Superior temporal gyrus (tissue), 1 donor: ENCODE measurements around the gene DYNC1I1.

ENCODE experiments used
- DNase-seq: peaks from one replicate; pipeline ENCODE4 v3.0.0-alpha.2; 2016; ENCODE audit errors: extremely low spot score

Gene DYNC1I1

GRCh38 chr7:95847061-95847460 lies 74.7 kb downstream of the DYNC1I1 start:
- DNase-seq: no peak

GRCh38 chr7:95859429-95859828 lies 87.1 kb downstream of the DYNC1I1 start:
- DNase-seq: no peak

- no peak for DNase-seq
These were observed 88.7 kb downstream of the DYNC1I1 start for GRCh38 chr7:95861041-95861440.

- no peak for DNase-seq
These were observed 91.3 kb downstream of the DYNC1I1 start for GRCh38 chr7:95863623-95864022.

GRCh38 chr7:95865716-95866371 lies 93.5 kb downstream of the DYNC1I1 start:
- no peak for DNase-seq

- no peak for DNase-seq
These were observed 95.0 kb downstream of the DYNC1I1 start for GRCh38 chr7:95867309-95867708.

GRCh38 chr7:95871075-95871848 lies 98.9 kb downstream of the DYNC1I1 start:
- DNase-seq: peak; percentile 90

GRCh38 chr7:95871896-95872295 lies 99.5 kb downstream of the DYNC1I1 start:
- no peak for DNase-seq

- no peak for DNase-seq
These were observed 101.8 kb downstream of the DYNC1I1 start for GRCh38 chr7:95874129-95874528.

GRCh38 chr7:95874541-95875265 lies 102.3 kb downstream of the DYNC1I1 start:
- DNase-seq: no peak

GRCh38 chr7:95875519-95875918 lies 103.2 kb downstream of the DYNC1I1 start:
- no peak for DNase-seq

GRCh38 chr7:95878677-95879076 lies 106.3 kb downstream of the DYNC1I1 start:
- no peak for DNase-seq

GRCh38 chr7:95881597-95881996 lies 109.2 kb downstream of the DYNC1I1 start:
- no peak for DNase-seq

- DNase-seq: no peak
These were observed 110.9 kb downstream of the DYNC1I1 start for GRCh38 chr7:95883217-95883616.

- peak; percentile 29 for DNase-seq
These were observed 114.2 kb downstream of the DYNC1I1 start for GRCh38 chr7:95886501-95887090.

GRCh38 chr7:95893484-95893883 lies 121.1 kb downstream of the DYNC1I1 start:
- no peak for DNase-seq

GRCh38 chr7:95897557-95898251 lies 125.3 kb downstream of the DYNC1I1 start:
- DNase-seq: no peak

- DNase-seq: no peak
These were observed 127.7 kb downstream of the DYNC1I1 start for GRCh38 chr7:95899919-95900513.

- no peak for DNase-seq
These were observed 128.7 kb downstream of the DYNC1I1 start for GRCh38 chr7:95901006-95901405.

- no peak for DNase-seq
These were observed 131.7 kb downstream of the DYNC1I1 start for GRCh38 chr7:95904099-95904498.

GRCh38 chr7:95905167-95905566 lies 132.8 kb downstream of the DYNC1I1 start:
- no peak for DNase-seq
